Measurements from ENCODE around the gene PTPRN2.

DNA sequence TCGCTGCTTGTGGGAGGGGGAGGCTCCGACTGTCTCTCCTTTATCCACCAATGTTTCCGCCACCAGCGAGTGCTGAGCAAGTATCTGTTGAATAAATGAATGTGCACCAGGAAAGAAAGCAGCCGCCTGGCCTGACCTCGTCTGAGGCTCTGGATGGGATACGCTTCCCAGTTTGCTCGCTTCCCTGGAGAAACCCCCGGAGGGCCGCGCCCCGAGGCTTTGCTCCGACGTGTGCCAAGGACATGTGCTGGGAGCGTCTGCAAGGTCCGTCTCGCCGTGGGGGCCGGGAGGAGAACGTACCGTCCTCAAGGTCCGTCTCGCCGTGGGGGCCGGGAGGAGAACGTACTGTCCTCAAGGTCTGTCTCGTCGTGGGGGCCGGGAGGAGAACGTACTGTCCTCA, 714.4 kb downstream of the PTPRN2 start:
- TF ChIP-seq, protein P1, sequence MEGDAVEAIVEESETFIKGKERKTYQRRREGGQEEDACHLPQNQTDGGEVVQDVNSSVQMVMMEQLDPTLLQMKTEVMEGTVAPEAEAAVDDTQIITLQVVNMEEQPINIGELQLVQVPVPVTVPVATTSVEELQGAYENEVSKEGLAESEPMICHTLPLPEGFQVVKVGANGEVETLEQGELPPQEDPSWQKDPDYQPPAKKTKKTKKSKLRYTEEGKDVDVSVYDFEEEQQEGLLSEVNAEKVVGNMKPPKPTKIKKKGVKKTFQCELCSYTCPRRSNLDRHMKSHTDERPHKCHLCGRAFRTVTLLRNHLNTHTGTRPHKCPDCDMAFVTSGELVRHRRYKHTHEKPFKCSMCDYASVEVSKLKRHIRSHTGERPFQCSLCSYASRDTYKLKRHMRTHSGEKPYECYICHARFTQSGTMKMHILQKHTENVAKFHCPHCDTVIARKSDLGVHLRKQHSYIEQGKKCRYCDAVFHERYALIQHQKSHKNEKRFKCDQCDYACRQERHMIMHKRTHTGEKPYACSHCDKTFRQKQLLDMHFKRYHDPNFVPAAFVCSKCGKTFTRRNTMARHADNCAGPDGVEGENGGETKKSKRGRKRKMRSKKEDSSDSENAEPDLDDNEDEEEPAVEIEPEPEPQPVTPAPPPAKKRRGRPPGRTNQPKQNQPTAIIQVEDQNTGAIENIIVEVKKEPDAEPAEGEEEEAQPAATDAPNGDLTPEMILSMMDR (IDR thresholded peaks at IDR 0.05) = no peak
- no peak for TF ChIP-seq ZFX (IDR thresholded peaks at IDR 0.05; ENCODE audit: borderline replicate concordance)
